Measurements from ENCODE around the gene ZNF534.
"Not testable (repeated sequence)": the region's sequence is repeated elsewhere in the genome, so short reads cannot be mapped to it uniquely, and the experiment has no call there.

Gene ZNF534

DNA sequence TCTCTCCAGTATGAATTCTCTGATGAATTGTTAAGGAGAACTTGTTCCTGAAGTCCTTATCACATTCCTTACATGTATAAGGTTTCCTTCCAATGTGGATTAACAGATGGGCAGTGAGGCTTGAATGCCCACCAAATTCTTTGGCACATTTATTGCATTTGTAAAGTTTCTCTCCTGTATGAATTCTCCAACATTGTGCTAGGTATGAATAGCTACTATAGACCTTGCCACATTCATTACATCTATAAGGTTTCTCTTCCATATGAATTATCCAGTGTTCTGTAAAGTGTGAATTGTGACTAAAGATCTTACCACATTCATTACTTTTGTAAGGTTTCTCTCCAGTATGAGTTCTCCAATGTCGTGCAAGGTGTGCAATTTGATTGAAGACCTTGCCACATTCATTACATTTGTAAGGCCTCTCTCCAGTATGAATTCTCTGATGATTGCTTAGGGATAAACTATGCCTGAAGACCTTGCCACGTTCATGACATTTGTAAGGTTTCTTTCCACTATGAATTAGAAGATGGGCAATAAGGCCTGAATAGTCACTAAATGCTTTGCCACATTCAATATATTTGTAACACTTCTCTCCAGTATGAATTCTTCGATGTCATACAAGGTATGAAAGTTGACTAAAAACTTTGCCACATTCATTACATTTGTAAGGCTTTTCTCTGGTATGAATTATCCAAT, 44.9 kb downstream of the ZNF534 start:
- in situ Hi-C loops (cut with HindIII; ENCODE audit: low pct_ligation_motif_present, low sequenced_read_pairs) = no loop called here
- DNase-seq = no peak
- no peaks in the 10 kb centered on the region for H3K27me3 ChIP-seq (replicated peaks)
- no peak overlapping the region for H3K4me3 ChIP-seq (ENCODE audit: low read depth, low read length)
- H3K27ac ChIP-seq = no peak overlapping the region
- no peaks in the 10 kb centered on the region for H3K36me3 ChIP-seq (replicated peaks)
- TF ChIP-seq, protein P1, sequence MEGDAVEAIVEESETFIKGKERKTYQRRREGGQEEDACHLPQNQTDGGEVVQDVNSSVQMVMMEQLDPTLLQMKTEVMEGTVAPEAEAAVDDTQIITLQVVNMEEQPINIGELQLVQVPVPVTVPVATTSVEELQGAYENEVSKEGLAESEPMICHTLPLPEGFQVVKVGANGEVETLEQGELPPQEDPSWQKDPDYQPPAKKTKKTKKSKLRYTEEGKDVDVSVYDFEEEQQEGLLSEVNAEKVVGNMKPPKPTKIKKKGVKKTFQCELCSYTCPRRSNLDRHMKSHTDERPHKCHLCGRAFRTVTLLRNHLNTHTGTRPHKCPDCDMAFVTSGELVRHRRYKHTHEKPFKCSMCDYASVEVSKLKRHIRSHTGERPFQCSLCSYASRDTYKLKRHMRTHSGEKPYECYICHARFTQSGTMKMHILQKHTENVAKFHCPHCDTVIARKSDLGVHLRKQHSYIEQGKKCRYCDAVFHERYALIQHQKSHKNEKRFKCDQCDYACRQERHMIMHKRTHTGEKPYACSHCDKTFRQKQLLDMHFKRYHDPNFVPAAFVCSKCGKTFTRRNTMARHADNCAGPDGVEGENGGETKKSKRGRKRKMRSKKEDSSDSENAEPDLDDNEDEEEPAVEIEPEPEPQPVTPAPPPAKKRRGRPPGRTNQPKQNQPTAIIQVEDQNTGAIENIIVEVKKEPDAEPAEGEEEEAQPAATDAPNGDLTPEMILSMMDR (IDR thresholded peaks at IDR 0.05; ENCODE audit: low read depth, low read length, missing control alignments) = no peak

- H3K36me3 ChIP-seq (replicated peaks) = no peaks in the 10 kb centered on the region
- in situ Hi-C loops (cut with HindIII; ENCODE audit: low pct_ligation_motif_present, low sequenced_read_pairs) = no loop called here
- no peak for DNase-seq
- TF ChIP-seq, protein P1 (IDR thresholded peaks at IDR 0.05; ENCODE audit: low read depth, low read length, missing control alignments) = no peak
- H3K27me3 ChIP-seq (replicated peaks) = no peaks in the 10 kb centered on the region
- no peak overlapping the region for H3K4me3 ChIP-seq (ENCODE audit: low read depth, low read length)
- H3K27ac ChIP-seq = no peak overlapping the region
Measured at GRCh38 chr19:52474351-52475127, 45.6 kb downstream of the ZNF534 start.

GRCh38 chr19:52484111-52484743, 55.3 kb downstream of the ZNF534 start:
- H3K27me3 ChIP-seq (replicated peaks); in situ Hi-C loops (cut with HindIII; ENCODE audit: low pct_ligation_motif_present, low sequenced_read_pairs); H3K36me3 ChIP-seq (replicated peaks); H3K4me3 ChIP-seq (ENCODE audit: low read depth, low read length); DNase-seq; H3K27ac ChIP-seq: not testable (repeated sequence)

GRCh38 chr19:52485064-52485463, 56.1 kb downstream of the ZNF534 start:
- H3K36me3 ChIP-seq (replicated peaks); in situ Hi-C loops (cut with HindIII; ENCODE audit: low pct_ligation_motif_present, low sequenced_read_pairs); DNase-seq; H3K27me3 ChIP-seq (replicated peaks); H3K27ac ChIP-seq; H3K4me3 ChIP-seq (ENCODE audit: low read depth, low read length): not testable (repeated sequence)

DNA sequence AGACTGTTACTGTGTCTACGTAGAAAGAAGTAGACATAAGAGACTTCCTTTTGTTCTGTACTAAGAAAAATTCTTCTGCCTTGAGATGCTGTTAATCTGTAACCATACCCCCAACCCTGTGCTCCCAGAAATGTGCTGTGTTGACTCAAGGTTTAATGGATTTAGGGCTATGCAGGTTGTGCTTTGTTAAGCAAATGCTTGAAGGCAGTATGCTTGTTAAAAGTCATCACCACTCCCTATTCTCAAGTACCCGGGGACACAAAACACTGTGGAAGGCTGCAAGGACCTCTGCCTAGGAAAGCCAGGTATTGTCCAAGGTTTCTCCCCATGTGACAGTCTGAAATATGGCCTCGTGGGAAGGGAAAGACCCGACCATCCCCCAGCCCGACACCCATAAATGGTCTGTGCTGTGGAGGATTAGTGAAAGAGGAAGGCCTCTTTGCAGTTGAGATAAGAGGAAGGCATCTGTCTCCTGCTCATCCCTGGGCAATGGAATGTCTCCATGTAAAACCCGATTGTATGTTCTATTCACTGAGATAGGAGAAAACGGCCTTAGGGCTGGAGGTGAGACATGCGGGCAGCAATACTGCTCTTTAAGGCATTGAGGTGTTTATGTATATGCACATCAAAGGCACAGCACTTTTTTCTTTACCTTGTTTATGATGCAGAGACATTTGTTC, 56.8 kb downstream of the ZNF534 start:
- in situ Hi-C loops (cut with HindIII; ENCODE audit: low pct_ligation_motif_present, low sequenced_read_pairs); H3K4me3 ChIP-seq (ENCODE audit: low read depth, low read length); H3K27me3 ChIP-seq (replicated peaks); H3K27ac ChIP-seq; H3K36me3 ChIP-seq (replicated peaks); DNase-seq: not testable (repeated sequence)

GRCh38 chr19:52492201-52492993, 63.4 kb downstream of the ZNF534 start:
- in situ Hi-C loops (cut with HindIII; ENCODE audit: low pct_ligation_motif_present, low sequenced_read_pairs) = no loop called here
- no peak for DNase-seq
- TF ChIP-seq, protein P1 (IDR thresholded peaks at IDR 0.05; ENCODE audit: low read depth, low read length, missing control alignments) = no peak
- Histone ChIP-seq H3K27ac (no peak overlapping the region), H3K4me3 (ENCODE audit: low read depth, low read length) (no peak overlapping the region), H3K27me3 (replicated peaks) (no peaks in the 10 kb centered on the region), H3K36me3 (replicated peaks) (no peaks in the 10 kb centered on the region)
